SKM-1 treated with dmso at 0.1 percent for 144 hours (cell line): ENCODE measurements around the gene NLRC4.
"Not testable (repeated sequence)": the region's sequence is repeated elsewhere in the genome, so short reads cannot be mapped to it uniquely, and the experiment has no call there.

Experiments used
- DNase-seq: peaks from one replicate; lab custom pipeline; 2025; ENCODE audit not compliant: unreplicated experiment; lab: John Stamatoyannopoulos, UW

The NLRC4 gene, protein sequence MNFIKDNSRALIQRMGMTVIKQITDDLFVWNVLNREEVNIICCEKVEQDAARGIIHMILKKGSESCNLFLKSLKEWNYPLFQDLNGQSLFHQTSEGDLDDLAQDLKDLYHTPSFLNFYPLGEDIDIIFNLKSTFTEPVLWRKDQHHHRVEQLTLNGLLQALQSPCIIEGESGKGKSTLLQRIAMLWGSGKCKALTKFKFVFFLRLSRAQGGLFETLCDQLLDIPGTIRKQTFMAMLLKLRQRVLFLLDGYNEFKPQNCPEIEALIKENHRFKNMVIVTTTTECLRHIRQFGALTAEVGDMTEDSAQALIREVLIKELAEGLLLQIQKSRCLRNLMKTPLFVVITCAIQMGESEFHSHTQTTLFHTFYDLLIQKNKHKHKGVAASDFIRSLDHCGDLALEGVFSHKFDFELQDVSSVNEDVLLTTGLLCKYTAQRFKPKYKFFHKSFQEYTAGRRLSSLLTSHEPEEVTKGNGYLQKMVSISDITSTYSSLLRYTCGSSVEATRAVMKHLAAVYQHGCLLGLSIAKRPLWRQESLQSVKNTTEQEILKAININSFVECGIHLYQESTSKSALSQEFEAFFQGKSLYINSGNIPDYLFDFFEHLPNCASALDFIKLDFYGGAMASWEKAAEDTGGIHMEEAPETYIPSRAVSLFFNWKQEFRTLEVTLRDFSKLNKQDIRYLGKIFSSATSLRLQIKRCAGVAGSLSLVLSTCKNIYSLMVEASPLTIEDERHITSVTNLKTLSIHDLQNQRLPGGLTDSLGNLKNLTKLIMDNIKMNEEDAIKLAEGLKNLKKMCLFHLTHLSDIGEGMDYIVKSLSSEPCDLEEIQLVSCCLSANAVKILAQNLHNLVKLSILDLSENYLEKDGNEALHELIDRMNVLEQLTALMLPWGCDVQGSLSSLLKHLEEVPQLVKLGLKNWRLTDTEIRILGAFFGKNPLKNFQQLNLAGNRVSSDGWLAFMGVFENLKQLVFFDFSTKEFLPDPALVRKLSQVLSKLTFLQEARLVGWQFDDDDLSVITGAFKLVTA

DNA sequence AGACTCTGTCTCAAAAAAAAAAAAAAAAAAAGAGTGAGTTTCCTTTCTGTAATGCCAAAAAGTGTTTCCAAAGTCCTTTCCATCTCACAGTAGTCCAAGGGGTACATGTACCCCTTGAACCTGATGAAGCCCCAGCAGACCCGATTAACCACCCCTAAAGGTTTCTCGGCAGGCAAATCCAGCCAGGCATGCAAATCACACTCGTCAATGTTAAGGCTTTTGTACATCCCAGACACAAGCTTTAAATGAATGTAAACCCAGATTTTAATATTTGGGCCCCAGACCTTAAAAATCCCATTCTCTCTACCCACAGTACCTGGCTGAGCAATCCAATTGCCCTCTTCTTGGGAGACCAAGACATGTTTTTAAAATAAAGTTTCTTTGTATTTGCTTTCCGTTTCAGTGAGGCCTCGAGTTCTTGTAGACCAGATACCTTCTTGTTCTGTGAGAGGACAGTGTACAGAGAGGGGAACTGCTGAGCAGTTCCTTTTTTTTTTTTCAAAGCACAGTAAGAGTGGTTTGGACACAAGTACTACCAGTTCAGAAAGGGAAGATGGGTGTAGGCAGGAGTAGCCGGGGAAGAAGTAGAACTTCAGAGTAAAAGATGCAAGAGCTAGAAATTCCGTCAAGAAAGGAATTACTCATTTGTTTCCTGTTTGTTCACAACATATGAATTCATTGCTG, at the start of gene NLRC4:
NLRC4 (minus strand) TSS at position 465 of the 684 bp plus-strand sequence. CDS start 8,111 bp downstream, outside the sequence.
- peak; percentile 94 for DNase-seq

DNA sequence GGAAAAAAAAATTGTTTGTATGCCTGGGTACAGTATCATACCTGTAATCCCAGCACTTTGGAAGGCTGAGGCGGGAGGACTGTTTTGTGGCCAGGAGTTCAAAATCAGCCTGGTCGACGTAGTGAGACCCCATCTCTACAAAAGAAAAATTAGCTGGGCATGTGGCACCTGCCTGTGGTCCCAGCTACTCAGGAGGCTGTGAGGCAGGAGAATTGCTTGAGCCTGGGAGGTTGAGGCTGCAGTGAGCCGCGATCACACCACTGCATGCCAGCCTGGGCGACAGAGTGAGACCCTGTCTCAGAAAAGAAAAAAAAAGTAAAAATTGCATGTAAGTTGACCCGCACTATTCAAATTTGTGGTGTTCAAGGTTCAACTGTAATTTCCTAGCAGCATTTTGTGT, 45.9 kb upstream of the NLRC4 start:
- no peak for DNase-seq

DNA sequence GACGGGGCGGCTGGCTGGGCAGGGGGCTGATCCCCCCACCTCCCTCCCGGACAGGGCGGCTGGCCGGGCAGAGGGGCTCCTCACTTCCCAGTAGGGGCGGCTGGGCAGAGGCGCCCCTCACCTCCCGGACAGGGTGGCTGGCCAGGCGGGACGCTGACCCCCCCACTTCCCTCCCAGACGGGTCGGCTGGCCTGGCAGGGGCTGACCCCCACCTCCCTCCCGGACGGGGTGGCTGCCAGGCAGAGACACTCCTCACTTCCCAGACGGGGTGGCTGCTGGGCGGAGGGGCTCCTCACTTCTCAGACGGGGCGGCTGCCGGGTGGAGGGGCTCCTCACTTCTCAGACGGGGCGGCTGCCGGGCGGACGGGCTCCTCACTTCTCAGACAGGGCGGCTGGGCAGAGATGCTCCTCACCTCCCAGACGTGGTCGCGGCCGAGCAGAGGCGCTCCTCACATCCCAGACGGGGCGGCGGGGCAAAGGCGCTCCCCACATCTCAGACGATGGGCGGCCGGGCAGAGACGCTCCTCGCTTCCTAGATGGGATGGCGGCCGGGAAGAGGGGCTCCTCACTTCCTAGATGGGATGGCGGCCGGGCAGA, 29.4 kb upstream of the NLRC4 start:
- DNase-seq = not testable (repeated sequence)

DNA sequence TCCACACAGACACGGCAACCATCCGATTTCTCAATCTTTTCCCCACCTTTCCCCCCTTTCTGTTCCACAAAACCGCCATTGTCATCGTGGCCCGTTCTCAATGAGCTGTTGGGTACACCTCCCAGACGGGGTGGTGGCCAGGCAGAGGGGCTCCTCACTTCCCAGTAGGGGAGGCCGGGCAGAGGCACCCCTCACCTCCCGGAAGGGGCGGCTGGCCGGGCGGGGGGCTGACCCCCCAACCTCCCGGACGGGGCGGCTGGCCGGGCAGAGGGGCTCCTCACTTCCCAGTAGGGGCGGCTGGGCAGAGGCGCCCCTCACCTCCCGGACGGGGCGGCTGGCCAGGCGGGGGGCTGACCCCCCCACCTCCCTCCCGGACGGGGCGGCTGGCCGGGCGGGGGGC, 28.8 kb upstream of the NLRC4 start:
- not testable (repeated sequence) for DNase-seq

DNA sequence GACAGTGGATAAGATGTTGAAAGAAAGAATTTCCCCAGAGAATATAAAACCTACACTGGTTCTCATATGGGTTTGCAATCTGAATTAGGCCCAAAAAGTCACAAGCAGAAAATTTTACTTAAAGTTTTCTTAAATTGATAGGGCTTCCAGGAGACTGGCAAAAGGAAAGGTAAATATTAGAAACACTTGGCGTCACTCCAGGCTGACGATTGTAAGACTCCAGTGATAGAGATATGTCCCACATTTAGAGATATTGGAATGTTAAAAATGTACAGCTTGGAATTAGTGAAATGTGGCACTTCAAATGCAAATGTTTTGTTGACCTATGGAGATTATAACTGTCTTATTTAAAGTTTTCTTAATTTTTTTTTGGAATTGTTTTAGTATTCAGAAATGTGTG, 27.1 kb upstream of the NLRC4 start:
- DNase-seq = no peak

DNA sequence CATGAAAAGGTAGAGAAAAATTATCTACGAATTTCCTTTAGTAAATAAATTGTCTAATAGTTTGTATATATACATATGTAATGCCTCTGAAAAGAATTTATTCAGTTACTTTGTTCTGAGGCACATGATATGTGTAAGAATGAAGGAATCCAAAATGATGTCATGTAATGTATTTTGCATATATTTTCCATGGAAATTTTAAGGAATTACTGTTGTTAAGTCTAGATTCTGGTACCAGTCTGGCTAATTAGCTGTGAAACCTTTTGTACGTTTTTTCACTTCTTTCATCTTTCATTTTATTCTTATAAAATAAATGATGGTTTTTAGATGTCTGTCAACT, 25.3 kb upstream of the NLRC4 start:
- DNase-seq = no peak

DNA sequence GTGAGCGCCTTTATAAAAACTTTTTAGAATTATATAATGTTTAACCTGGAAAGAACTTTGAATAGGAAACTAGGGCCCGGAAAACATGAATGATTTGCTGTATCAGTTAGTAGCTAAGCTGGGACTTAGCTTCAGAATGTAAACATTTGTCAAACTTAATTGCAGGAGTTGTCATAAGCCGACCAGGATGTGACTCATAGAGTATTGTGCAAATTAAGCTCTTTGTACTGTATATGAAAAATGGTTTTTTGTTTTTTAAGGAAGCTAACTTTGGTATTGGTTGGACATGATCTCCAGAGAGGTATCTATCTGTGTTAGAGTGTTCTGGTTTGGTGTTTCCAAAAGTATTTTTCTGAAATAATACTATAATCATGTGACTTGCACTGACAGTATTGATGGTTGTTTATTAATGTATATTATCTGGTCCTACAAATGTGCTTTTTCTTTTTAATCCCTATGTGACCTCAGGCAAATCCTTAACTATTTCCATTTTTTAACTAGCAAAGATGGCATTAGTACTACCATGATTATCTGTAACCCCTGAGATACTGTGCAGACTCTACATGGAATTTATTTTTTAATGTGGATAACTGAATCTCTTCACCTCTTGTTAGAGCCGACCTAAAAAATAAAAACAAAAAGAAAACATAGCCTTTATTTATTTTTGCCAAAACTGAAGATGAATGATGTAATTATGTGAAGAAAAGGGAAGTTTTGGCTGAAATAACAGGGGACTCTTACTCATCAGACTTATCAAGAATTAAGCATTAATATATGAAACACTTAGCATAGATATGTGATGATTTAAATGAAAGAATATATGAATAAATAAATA, 24.7 kb upstream of the NLRC4 start:
- peak; percentile 26 for DNase-seq

DNA sequence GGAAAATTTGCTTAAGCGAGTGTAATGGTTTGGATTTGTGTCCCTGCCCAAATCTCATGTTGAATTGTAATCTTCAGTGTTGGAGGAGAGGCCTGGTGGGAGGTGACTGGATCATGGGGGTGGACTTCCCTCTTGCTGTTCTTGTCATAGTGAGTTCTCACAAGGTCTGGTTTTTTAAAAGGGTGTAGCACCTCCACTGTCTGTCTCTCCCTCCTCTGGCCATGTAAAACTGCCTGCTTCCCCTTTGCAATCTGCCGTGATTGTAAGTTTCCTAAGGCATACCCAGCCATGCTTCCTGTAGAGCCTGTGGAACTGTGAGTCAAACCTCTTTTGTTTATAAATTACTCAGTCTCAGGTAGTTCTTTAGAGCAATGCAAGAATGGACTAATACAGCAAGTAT, 19.6 kb upstream of the NLRC4 start:
- no peak for DNase-seq

DNA sequence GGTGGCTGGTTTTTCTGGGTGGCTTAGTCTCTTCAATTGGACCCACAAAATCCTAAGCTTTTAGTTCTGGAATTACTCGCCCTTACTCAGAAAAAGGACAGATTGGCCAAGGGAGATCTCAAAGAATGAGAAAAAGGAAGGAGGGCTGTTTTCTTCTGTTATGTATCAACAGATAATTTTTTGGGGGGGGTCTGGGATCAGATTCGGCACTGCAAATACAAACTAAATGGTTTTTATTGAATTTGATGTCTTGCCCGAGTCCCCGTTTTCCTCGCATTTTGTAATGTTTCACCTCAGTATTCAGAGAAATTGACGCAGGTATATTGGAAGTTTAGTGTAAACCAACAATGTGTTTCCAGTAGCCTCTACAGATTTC, 13.8 kb upstream of the NLRC4 start:
- DNase-seq = no peak

DNA sequence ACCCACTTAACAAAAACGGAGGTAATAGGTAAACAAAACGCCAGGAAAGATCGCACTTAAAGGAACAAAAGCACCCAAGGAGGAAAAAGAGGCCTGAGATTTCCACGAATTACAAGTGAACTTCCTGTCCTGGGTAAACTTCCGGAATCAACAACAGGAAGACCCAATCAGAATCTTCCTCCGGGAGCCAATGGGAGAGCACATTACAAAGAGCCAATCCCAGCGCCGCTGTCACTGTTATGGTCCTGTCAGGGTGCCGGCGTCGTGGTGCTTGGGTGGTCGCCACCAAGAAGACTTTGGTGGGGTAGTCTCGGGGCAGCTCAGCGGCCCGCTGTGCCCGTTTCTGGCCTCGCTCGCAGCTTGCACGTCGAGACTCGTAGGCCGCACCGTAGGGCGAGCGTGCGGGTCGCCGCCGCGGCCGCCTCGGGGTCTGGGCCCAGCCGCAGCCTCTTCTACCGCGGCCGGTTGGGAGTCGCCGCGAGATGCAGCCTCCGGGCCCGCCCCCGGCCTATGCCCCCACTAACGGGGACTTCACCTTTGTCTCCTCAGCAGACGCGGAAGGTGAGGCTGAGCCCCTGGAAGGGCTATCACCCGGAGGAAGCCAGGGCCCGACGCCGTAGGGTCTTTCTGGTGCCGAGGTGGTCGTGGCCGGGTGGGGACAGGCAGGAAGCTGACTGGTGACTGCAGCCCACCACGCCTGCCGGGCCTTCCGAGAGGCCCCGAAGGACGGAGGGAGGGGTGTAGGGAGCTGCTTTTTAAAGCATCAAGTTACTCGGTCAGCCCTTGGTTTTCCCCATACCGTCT, 13.2 kb upstream of the NLRC4 start, which contains the start of gene YIPF4:
YIPF4 (plus strand) TSS at position 231 of the 804 bp plus-strand sequence; CDS start at position 483, 252 bp downstream.
- DNase-seq = peak; percentile 86

DNA sequence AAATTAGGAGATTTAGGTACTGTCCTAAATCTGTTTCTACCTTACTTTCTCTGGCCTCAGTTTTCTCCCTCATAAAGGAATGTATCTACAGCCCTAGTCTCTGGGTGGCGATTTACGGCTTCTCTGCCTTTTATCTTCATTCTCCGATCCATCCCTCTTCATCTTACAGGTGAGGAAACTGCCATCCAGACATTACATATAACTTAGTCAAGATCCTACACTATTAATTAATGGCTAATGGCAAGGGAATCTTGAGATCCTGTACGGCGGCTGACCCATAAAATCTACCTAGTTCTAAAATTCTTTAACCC, 12.6 kb upstream of the NLRC4 start:
- DNase-seq = no peak

DNA sequence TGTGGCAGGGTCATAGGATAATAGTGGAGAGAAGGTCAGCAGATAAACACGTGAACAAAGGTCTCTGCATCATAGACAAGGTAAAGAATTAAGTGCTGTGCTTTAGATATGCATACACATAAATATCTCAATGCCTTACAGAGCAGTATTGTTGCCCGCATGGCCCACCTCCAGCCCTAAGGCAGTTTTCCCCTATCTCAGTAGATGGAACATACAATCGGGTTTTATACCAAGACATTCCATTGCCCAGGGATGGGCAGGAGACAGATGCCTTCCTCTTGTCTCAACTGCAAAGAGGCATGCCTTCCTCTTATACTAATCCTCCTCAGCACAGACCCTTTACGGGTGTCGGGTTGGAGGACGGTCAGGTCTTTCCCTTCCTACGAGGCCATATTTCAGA, 11.1 kb upstream of the NLRC4 start:
- not testable (repeated sequence) for DNase-seq

DNA sequence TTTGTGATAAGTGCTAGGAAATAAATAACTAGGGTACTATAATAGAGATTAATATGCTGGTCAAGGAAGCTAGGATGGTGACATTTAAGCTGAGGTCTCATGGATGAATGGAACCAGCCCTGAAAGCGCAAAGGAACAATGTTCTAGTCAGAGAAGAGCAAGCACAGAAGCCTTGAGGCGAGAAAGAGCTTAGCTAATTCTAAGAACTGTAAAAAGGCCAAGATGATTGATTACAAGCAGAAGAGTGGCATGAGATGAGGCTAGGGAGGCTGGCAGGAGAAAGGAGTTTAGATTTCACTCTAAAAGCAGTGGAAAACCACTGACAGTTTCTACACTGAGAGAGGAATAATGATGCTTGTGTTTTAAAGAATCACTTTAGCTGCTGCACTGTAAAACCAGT, 9.6 kb upstream of the NLRC4 start:
- no peak for DNase-seq

DNA sequence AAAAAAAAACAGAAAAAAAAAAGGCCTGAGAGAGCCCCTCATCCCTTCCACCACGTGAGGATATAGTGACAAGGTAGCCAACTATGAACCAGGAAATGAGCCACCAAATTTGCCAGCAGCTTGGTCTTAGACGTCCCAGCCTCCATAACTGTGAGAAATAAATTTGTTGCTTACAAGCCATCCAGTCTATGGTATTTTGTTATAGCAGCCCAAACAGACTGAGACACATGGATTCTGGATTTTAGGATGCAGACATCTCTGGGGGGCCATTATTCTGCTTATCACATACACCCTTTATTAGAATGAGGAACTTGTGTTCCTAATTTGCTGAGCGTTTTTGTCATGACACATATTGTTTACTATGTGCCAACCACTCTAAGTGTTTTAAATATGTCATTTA, 7.6 kb upstream of the NLRC4 start:
- DNase-seq = no peak

DNA sequence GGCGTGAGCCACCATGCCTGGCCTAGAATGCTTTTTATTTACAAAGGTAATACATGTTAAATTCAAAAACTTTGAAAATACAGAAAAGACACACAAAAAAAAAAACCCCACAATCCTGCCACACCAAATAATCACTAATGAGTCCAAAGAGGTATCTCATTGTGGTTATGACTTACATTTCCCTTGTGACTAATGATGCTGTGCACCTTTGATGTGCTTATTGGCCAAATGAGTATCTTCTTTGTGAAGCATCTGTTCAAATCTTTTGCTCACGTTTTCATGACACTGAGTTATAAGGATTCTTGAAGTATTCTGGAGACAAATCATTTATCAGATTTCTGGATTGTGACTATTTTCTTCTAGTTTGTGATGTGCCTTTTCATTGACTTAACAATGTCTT, 6.4 kb upstream of the NLRC4 start:
- no peak for DNase-seq

DNA sequence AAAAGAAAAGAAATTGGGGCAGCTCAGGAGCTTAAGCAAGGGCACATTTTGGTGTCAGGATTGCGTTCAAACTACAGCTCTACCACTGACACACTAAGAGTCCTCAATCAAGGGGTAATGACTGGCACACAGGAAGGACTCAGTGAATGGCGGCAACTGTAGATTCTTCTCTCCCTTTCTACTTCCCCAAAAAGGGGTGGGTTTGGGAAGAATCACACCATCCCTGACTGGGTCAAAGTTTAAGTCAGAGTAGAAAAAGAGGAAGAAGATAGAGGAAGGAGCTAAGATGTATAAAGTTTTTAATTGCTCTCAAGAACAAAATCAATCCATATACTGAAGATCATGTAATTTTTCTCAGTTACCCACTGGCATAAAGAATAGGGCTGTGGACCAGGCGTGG, 2.6 kb downstream of the NLRC4 start:
- peak; percentile 94 for DNase-seq

DNA sequence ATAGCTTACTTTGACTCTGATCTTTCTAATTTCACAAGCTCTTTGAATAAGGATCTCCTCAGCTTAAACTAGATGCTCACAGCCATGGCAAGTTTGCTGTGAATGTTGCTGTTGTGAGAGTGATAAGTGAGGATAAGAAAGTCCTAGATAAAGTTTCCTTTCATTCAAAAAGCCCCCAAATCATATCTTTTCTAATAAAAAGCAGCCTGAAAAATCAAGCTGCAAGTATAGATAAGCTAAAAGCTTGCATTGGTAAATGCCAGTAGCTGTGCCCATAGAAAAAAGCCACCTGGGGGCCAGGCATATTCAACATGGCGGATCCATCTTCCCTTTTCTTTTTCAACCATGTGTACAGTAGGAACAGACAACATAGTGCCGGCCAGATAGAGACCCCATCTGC, 4.3 kb downstream of the NLRC4 start:
- DNase-seq = no peak

DNA sequence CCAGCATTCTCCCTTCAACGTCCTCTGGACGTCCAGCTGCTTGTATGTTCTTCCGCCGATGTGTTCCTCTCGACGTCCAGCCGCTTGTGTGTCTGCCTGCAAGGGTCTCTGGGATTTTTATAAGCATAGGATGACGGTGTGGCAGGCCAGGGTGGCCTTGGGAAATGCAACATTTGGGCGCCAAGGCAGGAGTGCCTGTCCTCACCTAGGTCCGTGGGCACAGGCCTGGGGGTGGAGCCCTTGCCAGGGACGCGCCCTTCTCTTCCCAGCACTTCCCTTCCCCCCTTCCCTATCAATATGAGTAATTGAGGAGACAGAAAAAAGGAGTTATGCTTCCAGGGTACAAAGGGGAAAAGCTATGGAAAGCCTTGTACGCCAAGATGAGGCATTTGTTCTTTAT, 6.4 kb downstream of the NLRC4 start:
- DNase-seq = no peak

DNA sequence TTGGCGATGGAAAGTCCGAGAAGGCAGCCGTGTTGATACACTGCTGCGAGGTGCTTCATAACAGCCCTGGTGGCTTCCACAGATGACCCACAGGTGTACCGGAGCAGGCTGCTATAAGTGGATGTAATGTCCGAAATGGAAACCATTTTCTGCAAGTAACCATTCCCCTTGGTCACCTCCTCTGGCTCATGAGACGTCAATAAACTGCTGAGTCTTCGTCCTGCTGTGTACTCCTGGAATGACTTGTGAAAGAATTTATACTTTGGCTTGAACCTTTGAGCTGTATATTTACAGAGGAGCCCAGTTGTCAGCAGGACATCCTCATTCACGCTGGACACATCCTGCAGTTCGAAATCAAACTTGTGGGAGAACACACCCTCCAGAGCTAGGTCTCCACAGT, 14.4 kb downstream of the NLRC4 start:
- DNase-seq = no peak
